Activated CD8-positive, alpha-beta memory T cell treated with anti-CD3 and anti-CD28 coated beads for 36 hours (primary cell): Measurements from ENCODE around the gene PDIA5. TPM values are rescaled to one million over a fixed set of nuclear protein-coding genes. Genes with fewer than 3 reads are reported as not detected.
"Not testable (repeated sequence)": the region's sequence is repeated elsewhere in the genome, so short reads cannot be mapped to it uniquely, and the experiment has no call there.

Source experiments
- CTCF ChIA-PET: fragments of 350-600 bp; sonication (Branson Sonifier 250); formaldehyde crosslinking; loops from one replicate; lab custom pipeline; 2021; ENCODE audit warnings: antibody characterized with exemption; lab: Charles Lee
- POLR2A ChIA-PET: fragments of 350-600 bp; sonication (Branson Sonifier 250); formaldehyde crosslinking; loops from one replicate; lab custom pipeline; 2021; ENCODE audit warnings: antibody characterized with exemption; lab: Charles Lee
- total RNA-seq, 2 experiments: library from RNA; stranded (reverse); gene quantifications; one replicate each; pipeline ENCODE4 v1.2.3, GENCODE V29; 2021

The PDIA5 gene
- total RNA-seq, 2 experiments from 2014 or later = 19.7 to 23.8 TPM

GRCh38 chr3:123105201-123106189, 38.7 kb downstream of the PDIA5 start:
- POLR2A ChIA-PET = no interaction called here
- CTCF ChIA-PET = no interaction called here

- CTCF ChIA-PET = no interaction called here
- POLR2A ChIA-PET = no interaction called here
Observed at GRCh38 chr3:123110282-123110975, 43.6 kb downstream of the PDIA5 start.

GRCh38 chr3:123110976-123111615, 44.3 kb downstream of the PDIA5 start:
- CTCF ChIA-PET = no interaction called here
- POLR2A ChIA-PET = no interaction called here

- CTCF ChIA-PET = no interaction called here
Observed at GRCh38 chr3:123111640-123112039, 44.8 kb downstream of the PDIA5 start.

GRCh38 chr3:123112232-123112631, 45.4 kb downstream of the PDIA5 start:
- ChIA-PET POLR2A (no interaction called here), CTCF (no interaction called here)

More at GRCh38 chr3:123111640-123112039, 44.8 kb downstream of the PDIA5 start:
- POLR2A ChIA-PET = no interaction called here

GRCh38 chr3:123112656-123113055, 45.8 kb downstream of the PDIA5 start:
- CTCF ChIA-PET = not testable (repeated sequence)

GRCh38 chr3:123113889-123114450, 47.1 kb downstream of the PDIA5 start:
- ChIA-PET POLR2A (no interaction called here), CTCF (no interaction called here)

More at GRCh38 chr3:123112656-123113055, 45.8 kb downstream of the PDIA5 start:
- POLR2A ChIA-PET = not testable (repeated sequence)

GRCh38 chr3:123116116-123116515, 49.3 kb downstream of the PDIA5 start:
- POLR2A ChIA-PET = no interaction called here
- CTCF ChIA-PET = no interaction called here

GRCh38 chr3:123119388-123119787, 52.6 kb downstream of the PDIA5 start:
- POLR2A ChIA-PET = interaction anchor here (0.5 kb wide), 1 partner anchor 18 kb away, joined by 8 read pairs; no protein-coding TSS in a partner anchor
- CTCF ChIA-PET = no interaction called here

GRCh38 chr3:123119802-123120201, 53.0 kb downstream of the PDIA5 start:
- ChIA-PET POLR2A (no interaction called here), CTCF (no interaction called here)

GRCh38 chr3:123120573-123120972, 53.7 kb downstream of the PDIA5 start:
- ChIA-PET CTCF (no interaction called here), POLR2A (no interaction called here)

- POLR2A ChIA-PET = interaction anchor here (0.7 kb wide), 1 partner anchor 103 kb away, joined by 4 read pairs; no protein-coding TSS in a partner anchor
- CTCF ChIA-PET = no interaction called here
Observed at GRCh38 chr3:123122057-123122456, 55.2 kb downstream of the PDIA5 start.

- ChIA-PET CTCF (no interaction called here), POLR2A (interaction anchor here (0.7 kb wide), 1 partner anchor 103 kb away, joined by 4 read pairs; no protein-coding TSS in a partner anchor)
Observed at GRCh38 chr3:123122525-123123315, 55.9 kb downstream of the PDIA5 start.

- CTCF ChIA-PET = no interaction called here
- POLR2A ChIA-PET = no interaction called here
Observed at GRCh38 chr3:123123716-123124616, 57.1 kb downstream of the PDIA5 start.

- ChIA-PET POLR2A (no interaction called here), CTCF (no interaction called here)
Observed at GRCh38 chr3:123124971-123125370, 58.1 kb downstream of the PDIA5 start.

- CTCF ChIA-PET = no interaction called here
- POLR2A ChIA-PET = no interaction called here
Observed at GRCh38 chr3:123126031-123126430, 59.2 kb downstream of the PDIA5 start.

- ChIA-PET CTCF (no interaction called here), POLR2A (no interaction called here)
Observed at GRCh38 chr3:123126653-123127052, 59.8 kb downstream of the PDIA5 start.

GRCh38 chr3:123129092-123129491, 62.3 kb downstream of the PDIA5 start:
- ChIA-PET POLR2A (no interaction called here), CTCF (no interaction called here)
